Stimulated activated CD4-positive, alpha-beta T cell treated with anti-CD3 and anti-CD28 coated beads, TNF-alpha, amount 100 ng/mL, for 48 hours (primary cell): ENCODE measurements around the gene SHMT2.

Experiments
- DNase-seq, 3 donors: peaks; one replicate each; pipeline ENCODE4 v3.0.0-alpha.2; 2020; ENCODE audit warnings: low read depth in 3 of 3

The SHMT2 gene

DNA sequence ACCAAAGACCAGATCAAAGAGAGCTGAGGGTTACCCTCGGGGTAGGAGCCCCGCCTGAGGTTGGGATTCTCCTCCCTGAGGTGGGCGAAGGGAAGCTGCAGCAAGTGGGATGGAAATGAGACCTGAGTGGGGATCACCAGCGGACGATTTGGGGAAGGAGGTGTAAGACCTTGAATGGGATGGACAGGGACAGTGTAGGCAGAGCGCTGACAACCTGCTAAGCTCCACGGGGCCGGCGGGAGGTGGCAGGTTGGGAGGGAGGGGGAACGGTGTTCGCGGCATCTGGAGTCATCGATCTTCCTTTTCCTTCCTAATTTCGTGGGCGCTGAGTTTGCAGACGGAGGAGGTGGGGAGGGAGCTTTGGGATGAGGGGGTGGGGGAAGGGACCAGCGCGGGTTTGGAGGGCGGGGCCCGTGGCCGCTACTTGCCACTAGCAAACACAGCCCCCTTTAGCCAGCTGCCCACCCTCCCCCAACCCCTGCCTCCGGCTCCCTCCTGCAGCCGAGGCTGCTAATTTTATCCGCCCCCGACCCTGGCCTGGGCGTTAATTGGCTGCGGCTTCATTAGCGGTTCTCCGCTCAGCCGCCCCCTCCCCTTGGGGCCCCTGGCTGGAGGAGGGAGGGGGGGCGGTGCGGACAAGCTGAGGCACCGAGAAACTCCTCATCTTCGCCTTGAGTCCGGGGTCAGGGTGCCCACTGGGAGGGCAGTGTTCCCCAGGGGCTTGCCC is 2.8 kb upstream of the SHMT2 start:
- DNase-seq = no peak

DNA sequence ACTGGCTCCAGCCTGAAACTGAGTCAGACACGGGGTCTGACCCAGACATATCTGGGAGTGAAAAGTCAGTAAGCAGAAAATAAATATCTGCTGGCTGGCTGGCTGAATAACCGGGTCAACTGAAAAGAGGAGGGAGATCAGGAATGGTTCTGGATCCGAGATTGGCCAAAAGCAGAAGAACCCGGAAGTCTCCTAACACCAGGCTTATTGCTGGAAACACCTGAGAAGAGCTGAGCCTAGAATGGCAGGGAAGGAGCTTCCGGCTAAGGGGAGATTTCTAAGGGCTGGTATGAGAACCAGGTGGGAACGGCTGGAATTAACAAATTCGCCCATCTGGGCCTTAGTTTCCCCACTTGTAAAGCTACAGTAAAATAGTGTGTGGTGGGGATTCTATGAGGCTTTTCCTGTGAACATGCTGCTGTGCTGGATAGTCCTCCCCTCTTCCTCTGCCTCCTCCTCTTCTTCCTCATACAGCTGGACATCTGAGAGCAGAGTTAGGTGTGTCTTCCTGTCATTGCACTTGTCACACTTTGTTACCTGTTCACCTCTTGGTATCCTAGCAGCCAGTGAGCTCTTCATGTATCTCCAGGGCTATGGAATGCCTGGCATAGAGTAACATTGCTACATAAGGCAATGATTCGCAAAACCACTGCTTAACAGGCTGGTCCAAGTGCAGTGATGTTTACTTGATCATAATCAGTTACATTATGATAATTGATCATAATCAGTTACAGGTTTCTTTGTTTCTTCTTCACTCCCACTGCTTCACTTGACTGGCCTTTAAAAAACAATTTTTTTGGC is 2.0 kb upstream of the SHMT2 start:
- no peak for DNase-seq

DNA sequence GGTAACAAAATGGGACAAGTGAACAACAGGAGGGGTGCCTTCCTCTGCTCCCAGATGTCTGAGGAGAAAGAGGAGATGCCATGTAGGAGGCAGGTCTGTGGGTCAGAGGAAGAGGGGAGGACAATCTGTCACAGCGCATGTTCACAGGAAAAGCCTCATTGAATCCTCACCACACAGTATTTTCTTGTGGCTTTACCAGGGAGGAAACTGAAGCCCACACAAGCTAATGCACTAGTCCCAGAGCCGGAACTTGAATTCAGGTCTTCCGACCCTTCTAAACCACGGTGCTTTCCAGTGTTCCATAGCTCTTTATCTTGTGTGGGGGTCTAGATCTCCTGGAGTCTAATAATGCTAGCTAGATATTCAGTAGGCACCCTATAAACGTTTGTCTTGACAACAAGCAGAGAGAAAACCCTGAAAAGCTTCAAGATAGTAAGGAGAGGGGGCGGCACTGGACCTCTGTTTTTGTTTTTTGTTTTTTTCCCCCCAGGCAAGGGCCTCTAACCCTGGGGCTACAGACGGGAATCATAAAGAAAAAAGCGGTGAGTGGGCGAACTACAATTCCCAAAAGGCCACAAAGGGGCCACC is 371 bp upstream of the SHMT2 start:
- DNase-seq = no peak

DNA sequence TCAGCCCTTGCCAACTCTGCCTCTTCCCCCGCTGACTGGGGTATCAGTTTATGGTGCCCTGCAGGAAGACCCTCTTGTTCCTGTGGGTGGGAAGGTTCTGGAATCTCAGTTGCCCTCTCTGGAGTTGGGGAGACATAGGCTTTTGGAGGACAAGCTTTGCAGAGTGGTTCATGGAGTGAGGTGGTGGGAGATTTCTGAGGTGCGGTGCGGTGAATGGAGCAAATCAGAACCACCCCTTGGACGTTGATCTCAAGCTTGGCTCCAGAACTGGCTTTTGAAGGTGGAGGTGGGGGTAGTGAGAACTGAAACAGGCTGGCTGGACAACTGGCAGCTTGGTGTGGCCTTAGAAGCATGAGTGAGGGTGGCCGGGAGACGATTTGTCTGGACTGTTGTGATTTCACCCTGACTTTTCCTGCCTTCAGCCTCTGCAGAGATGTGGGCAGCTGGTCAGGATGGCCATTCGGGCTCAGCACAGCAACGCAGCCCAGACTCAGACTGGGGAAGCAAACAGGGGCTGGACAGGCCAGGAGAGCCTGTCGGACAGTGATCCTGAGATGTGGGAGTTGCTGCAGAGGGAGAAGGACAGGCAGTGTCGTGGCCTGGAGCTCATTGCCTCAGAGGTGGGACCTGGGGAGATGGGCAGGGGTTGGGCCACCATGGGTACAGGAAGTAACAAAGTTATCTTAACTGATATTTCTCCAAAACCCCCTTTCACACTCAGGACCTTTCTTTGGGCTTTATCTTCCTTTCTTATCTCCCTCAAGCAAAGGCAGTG is 1.1 kb downstream of the SHMT2 start:
- DNase-seq = no peak

DNA sequence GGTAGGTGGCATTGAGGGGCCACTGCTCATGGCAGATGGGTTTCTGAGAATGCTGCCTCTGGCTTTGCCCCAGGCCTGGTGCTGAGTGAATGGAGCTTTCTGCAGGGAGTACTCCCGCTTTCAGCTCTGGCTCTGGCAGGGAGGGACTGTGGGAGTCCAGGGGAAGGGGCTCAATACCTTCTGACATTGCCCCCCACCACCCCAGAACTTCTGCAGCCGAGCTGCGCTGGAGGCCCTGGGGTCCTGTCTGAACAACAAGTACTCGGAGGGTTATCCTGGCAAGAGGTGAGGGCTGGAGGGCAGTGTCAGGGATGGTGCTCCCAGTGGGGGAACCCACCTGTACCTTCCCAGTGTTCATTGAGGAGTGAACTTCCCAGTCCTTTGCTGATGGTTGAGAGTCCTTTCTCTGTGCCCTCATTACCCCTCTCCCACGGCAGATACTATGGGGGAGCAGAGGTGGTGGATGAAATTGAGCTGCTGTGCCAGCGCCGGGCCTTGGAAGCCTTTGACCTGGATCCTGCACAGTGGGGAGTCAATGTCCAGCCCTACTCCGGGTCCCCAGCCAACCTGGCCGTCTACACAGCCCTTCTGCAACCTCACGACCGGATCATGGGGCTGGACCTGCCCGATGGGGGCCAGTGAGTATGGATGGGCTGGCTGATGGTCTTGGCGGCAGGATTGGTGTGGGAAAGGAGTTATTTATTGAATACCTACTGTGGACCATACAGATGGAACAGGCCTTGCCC is 1.9 kb downstream of the SHMT2 start:
- no peak for DNase-seq

DNA sequence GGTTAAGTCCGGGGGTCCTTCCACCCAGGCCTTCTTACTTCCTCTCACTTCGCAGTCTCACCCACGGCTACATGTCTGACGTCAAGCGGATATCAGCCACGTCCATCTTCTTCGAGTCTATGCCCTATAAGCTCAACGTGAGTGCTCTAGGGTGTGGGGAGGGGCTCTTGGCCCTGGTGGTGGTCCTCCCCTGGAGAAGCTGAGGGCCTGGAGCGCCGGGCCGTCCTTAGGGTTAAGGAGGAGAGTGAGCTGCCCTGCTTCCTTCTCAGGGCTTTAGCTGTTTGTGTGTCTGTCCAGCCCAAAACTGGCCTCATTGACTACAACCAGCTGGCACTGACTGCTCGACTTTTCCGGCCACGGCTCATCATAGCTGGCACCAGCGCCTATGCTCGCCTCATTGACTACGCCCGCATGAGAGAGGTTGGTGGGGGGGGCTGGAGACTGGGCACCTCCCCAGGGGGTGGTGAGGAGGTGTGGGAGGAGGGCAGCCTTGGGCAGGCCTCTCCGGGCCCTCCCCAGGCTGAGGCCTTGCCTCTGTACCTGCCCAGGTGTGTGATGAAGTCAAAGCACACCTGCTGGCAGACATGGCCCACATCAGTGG is 2.7 kb downstream of the SHMT2 start:
- DNase-seq = no peak

DNA sequence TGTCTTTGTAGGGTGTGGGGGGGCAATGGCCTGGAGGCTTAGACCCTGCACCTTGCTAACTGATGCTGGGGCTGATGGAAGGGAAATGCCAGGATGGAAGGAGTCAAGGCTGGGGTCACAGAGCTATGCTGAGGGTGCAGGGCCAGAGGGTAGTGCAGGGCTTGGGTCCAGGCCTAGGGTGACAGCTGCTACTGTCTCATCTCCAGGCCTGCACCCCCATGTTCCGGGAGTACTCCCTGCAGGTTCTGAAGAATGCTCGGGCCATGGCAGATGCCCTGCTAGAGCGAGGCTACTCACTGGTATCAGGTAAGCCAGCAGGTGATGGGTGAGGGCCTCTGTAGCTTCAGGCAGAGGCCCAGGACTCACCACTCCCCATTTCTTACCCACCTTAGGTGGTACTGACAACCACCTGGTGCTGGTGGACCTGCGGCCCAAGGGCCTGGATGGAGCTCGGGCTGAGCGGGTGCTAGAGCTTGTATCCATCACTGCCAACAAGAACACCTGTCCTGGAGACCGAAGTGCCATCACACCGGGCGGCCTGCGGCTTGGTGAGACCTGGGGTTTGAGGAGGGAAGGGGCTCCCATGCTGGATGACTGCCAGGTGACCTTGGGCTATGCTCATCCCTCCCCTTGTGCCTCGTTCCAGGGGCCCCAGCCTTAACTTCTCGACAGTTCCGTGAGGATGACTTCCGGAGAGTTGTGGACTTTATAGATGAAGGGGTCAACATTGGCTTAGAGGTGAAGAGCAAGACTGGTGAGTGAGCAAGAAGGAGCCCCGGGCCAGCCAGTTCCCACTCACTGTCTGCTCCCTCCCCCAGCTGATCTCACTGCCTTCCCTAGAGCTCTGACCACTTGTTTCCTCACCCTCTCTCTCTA is 4.1 kb downstream of the SHMT2 start:
- DNase-seq = no peak

DNA sequence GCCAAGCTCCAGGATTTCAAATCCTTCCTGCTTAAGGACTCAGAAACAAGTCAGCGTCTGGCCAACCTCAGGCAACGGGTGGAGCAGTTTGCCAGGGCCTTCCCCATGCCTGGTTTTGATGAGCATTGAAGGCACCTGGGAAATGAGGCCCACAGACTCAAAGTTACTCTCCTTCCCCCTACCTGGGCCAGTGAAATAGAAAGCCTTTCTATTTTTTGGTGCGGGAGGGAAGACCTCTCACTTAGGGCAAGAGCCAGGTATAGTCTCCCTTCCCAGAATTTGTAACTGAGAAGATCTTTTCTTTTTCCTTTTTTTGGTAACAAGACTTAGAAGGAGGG is 4.7 kb downstream of the SHMT2 start:
- DNase-seq = no peak

DNA sequence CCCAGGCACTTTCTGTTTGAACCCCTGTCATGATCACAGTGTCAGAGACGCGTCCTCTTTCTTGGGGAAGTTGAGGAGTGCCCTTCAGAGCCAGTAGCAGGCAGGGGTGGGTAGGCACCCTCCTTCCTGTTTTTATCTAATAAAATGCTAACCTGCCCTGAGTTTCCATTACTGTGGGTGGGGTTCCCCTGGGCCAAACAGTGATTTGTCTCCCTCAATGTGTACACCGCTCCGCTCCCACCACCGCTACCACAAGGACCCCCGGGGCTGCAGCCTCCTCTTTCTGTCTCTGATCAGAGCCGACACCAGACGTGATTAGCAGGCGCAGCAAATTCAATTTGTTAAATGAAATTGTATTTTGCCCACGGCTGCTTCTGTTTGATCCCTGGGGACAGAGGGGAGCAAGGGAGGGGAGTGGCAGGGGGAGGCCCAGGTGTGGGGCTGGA is 5.1 kb downstream of the SHMT2 start:
- DNase-seq = no peak

DNA sequence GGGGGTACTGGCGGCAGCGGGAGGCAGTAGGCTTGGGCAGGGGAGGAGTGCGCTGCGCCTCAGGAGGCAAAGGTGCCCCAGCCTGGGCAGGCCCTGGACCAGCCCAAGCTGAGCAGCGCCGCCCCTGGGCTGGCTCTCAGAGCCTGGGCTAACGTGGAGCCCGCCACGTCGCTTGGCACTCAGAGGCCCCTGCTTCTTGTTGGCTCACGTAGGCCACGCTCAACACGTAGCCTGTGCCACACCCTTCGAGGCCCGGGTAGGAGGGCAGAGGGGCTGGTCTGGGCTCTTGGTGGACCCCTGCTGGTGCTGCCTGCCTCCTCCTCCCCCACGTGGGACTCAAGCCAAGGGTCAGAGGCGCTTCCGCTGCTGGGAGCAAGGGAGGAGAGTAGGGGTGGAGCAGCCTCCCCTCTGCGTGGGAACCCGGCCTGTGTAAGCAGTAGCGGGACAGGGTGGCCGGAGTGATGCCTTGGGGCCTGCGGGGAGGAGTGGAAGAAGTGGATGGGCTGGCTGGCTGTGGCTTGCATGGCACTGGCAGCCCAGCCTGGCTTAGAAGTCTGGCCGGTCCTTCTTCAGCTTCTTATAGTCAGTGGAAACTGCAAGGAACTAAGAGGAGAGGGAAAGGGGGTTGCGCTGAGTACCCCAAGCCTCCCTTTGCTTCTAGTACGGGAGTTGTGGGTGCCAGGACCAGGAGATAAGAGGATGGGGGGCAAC is 5.7 kb downstream of the SHMT2 start:
- no peak for DNase-seq

DNA sequence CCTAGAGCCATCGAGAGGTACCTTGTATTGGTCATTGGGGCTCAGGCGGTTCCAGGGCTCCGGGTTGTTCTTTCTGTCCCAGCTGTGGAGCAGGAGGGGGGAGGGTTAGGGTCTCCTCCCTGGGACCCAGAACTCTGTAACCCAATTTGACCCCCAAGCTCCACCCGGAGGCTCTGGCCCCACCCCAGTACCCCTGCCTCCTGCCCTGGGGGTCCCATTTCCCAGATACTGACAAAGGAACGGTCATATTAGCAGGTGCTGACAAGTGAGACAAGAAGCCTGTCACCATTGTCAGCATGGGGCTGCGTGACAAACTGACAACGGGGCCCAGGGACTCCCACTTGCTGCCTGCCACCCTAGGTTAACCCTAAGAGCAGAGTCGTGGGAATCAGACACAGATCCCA is 6.2 kb downstream of the SHMT2 start:
- no peak for DNase-seq

DNA sequence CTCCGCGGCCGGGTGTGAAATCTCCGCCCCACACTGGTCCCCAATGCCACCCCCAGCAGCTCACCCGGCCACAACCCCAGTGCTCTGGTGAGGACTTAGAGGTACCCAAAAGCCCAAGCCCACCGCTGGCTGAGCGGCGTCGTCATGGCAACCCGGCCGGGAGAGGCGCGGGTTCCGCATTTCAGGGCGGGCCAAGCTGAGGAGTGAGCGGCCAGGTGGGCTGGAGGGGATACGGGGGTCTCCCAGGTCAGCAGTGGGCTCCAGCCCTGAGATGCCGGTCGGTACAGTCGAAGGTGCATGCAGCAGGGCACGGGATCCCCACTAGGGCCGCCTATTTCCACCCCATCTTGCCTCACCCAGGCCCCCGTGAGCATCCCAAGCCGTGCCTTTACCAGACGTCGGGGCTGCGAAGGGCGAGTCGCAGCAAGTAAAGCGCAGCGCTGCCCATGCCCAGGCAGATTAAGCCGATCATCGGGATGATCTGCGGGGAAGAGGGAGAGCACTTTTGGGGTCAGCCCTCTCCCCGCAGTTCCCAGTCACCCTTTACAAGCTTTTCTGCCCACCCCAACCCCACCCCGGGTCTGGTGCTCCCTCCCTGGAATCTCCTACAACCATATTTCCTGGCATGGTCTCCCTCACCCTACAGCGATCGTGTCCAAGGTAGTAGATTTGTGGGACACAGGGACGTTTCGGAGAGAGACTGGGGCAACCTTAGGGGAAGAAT is 6.9 kb downstream of the SHMT2 start:
- DNase-seq = no peak

DNA sequence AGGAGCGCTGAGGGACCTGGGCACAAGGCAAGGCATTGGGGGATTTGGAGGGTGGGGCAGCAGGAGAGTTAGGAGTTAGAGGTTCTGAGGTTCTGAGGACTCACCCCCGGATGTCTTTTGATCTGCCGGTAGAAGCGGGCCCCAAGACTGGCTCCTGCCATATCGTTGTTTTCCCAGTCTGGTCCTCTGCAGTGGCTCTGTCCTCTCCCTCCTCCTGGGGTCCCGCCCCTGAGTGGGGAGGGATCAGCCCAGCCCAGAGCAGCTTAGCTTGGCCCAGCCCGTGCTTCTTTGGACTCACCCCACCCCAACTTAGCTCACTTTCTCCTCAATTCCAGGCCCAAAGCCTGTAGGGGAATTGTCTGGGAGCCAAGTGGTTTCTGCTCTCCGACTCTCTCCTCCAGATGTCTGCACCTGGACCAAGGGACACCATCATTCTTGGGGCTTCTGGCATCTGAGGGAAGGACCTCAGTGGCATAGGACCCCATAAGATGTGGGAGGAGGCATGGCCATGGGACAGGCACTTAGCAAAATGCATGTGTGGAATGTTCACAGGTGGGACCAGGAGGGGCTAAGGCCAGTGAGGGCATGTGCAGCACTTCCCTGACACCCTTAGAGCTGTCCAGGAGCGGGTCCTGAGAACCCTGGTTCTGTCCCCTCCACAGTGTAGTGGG is 7.5 kb downstream of the SHMT2 start:
- no peak for DNase-seq

DNA sequence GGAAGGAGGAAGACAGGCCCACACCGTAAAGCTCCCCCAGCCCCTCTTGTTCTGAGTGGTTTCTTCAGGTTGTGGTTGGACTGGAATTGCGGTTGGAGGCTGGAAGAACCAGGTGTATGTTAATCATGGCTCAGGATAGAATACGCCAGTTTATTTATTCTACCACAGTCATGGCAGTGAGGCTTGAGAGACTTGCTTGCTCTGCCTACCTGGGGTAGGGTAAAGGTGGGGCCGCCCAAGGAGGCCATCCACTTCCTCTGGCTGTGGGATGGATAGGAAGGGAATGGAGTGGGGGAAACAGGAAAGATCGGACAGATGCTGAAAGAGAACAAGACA is 8.1 kb downstream of the SHMT2 start:
- DNase-seq = no peak

DNA sequence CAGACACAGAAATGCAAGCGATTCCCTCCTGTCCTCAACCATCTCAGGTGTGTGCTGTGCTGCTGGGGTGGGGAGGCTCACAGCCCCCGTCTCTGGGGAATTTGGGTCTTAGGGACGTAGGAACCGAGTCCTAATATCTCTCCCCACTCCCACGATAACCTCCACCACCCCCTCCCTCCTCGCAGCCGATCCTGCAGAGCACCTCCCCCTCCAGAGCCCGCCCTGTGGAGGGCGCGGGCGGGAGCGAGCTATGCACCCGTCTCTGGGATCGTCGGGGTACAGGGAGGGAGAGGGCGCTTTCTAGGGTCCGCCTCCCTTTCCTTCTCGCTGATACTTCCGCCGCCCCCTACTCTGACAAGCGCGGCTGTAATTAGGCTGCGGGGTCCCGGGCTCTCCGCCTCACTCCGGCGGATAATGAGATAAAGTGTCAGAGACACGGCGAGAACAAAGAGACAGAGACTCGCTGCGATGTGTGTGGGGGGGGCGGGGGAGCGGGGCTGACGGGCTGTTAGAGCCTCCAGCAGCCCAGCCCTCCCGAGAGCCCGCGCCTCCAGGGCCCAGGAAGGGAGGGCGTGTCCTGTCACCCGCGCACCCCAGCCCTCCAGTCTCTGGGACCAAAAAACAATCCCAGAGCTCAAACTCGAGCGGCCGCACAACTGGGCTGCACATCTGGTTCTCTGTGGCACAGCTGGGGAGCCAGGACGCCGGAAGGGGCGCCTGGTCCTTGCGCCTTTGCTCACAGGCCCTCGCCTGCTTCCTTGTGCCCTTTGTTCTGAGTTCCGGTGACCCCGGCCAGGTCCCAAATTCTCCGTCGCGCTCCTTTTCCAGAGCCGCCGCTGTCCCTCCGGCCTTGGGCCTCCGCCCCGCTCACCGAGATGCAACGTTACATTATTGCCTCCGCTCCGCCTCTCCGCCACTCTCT is 8.7 kb downstream of the SHMT2 start:
- no peak for DNase-seq

DNA sequence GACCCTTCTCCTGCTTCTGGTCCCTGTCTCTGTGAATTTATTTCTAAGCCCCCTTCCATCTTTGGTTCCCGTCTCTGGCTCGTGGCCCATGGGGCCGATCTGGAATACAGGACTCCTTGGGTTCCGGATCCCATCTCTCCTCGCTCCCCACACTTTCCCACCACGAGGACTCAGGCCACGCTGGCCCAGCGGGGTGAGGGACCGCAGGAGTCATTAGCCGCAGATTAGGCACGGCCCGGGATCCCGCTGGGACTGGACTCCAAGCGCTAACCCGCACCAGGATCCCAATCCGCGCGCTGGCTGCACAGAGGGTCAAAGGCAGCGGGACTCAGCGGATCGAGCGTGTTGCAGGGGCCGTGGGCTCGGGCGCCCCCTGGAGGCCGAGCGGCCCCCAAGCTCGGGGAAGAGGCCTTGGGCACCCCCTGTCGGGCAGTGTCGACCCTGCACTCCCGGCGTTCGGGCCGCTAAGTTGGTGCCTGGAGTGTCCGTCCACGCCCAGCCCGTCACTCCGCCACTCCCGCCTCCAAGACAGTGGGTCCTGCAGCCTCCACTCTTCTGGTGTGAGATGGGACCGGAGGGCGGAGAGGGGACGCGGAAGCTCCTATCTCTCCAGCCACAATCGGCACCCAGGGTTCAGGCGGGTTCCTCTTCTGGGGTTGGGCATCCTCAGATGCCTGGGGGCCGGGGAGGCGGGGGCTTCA is 9.5 kb downstream of the SHMT2 start:
- peak; percentile 79 to 88 (median 82) for DNase-seq

DNA sequence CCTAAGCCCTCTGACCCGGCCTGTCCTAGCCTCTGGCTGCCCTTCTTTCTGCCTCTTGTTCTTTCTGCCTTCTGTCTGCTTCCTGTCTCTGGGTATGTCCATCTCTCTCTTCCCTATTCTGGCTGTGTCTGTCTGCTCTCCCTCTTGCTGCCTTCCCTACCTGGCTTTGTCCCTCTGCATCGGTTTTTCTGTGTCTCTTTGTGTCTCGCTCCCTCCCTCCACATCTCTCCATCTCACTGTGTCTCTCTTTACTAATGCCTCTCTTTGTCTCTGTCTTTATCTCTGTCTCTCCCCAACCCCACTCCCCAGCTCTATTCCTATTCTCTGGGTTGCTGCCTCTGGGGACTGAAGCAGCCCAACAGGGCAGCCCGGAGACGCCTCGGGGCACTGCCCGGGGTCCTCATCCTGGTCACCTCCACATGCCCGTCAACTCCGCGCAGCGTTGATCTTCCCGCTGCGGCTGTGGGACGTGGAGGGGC is 10.1 kb downstream of the SHMT2 start:
- no peak for DNase-seq
